DOHH2 (cell line): ENCODE results near the gene P3H1.

ENCODE experiments used
- CTCF ChIP-seq: fragments of 200-600 bp; sonication (generic); IDR thresholded peaks from one replicate; pipeline ENCODE4 v1.5.1; 2014; ENCODE audit warnings: antibody characterized with exemption, mild to moderate bottlenecking, low read depth, low read length; ENCODE audit not compliant: poor library complexity, severe bottlenecking
- EZH2phosphoT487 ChIP-seq: fragments of 200-600 bp; sonication (generic); IDR thresholded peaks from 2 replicates; pipeline ENCODE4 v1.6.1; 2017; ENCODE audit warnings: borderline replicate concordance, mild to moderate bottlenecking, antibody characterized with exemption, low read length, moderate library complexity, mixed read lengths

GRCh38 chr1:42736571-42737200, 30.1 kb downstream of the P3H1 start:
- TF ChIP-seq CTCF (no peak), EZH2phosphoT487 (no peak)
